Inferior parietal cortex (tissue), 1 donor: ENCODE data around the gene PIEZO2.
"Not testable (repeated sequence)": the region's sequence is repeated elsewhere in the genome, so short reads cannot be mapped to it uniquely, and the experiment has no call there.

Experiments
- DNase-seq: peaks from one replicate; pipeline ENCODE4 v3.0.0-alpha.2; 2016; ENCODE audit errors: extremely low spot score

The PIEZO2 gene

DNA sequence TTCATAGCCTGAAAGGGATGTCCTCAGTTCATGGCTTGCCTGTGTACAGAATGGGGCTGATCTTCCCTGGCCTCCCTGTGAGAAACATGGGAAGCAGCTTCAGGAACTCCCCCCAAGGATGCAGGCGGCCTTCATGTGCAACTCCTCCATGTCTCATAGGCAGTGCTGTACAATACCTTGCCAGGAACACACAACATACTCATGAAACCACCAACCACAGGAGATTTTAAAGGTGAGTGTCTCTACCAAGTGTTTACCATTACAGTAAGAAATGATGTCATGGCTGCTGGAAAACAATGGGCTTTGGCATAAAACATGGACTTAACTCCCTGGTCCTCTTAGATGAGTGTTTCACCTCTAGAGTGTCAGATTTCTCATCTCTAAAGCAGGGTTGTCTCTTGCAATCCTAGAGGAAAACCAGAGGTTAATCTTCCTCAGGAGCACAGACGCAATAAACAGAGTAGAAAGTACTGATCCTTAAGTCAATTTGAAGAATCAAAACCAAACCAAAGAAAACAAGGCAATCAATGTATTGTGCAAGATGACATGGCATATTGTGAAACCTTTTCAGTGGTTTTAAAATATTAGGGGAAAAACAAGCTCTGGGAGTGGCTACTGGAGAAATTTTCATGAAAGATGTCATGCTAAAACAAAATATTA is 528.6 kb downstream of the PIEZO2 start:
- DNase-seq, result not testable (repeated sequence)
